Transverse colon (tissue), 4 donors: ENCODE data around the gene UPK1A.

Experiments used
- POLR2AphosphoS5 ChIP-seq, 3 donors: sonication (generic); formaldehyde crosslinking; IDR thresholded peaks; one replicate each; pipeline ENCODE4 v1.6.1; 2016; ENCODE audit warnings: antibody characterized with exemption in 3 of 3
- TF ChIP-seq, protein P1 (sequence below), 5 experiments: fragments of 200-600 bp in 3 of 5; fragments of 450-650 bp in 2 of 5; sonication (generic) in 3 of 5; IDR thresholded peaks; 1 replicate in 2 of 5; 2 replicates in 3 of 5; pipeline ENCODE4 v1.5.1; 2016 to 2017; ENCODE audit warnings: antibody characterized with exemption in 5 of 5, inconsistent platforms in 3 of 5, mild to moderate bottlenecking in 2 of 5, moderate library complexity in 1 of 5

DNA sequence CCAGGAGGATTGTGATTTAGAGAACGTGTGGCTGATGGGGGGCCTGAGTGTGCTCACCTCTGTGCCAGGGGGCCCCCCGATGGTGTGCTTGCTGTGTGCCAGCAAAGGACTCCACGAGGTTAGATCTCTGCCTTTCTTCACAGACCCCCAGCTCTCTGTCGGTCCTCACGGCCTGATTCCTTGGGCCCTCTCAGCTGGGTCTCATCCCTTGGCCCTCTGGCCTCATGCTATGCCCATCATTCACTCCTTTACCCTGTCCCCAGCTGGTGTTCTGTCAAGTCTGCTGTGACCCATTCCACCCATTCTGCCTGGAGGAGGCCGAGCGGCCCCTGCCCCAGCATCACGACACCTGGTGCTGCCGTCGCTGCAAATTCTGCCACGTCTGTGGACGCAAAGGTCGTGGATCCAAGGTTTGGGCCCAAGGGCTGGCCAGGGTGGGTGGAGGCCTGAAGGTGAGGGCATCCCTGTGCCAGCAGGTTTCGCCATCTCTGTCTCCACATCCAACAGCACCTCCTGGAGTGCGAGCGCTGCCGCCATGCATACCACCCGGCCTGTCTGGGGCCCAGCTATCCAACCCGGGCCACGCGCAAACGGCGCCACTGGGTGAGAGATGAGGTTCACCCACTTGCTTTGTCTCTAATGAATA lies 59.0 kb downstream of the UPK1A start:
- TF ChIP-seq, protein P1, sequence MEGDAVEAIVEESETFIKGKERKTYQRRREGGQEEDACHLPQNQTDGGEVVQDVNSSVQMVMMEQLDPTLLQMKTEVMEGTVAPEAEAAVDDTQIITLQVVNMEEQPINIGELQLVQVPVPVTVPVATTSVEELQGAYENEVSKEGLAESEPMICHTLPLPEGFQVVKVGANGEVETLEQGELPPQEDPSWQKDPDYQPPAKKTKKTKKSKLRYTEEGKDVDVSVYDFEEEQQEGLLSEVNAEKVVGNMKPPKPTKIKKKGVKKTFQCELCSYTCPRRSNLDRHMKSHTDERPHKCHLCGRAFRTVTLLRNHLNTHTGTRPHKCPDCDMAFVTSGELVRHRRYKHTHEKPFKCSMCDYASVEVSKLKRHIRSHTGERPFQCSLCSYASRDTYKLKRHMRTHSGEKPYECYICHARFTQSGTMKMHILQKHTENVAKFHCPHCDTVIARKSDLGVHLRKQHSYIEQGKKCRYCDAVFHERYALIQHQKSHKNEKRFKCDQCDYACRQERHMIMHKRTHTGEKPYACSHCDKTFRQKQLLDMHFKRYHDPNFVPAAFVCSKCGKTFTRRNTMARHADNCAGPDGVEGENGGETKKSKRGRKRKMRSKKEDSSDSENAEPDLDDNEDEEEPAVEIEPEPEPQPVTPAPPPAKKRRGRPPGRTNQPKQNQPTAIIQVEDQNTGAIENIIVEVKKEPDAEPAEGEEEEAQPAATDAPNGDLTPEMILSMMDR (IDR thresholded peaks at IDR 0.05): no peak
- no peak for TF ChIP-seq POLR2AphosphoS5 (IDR thresholded peaks at IDR 0.05)
